NCI-H345 treated with DMSO at 0.1 percent for 48 hours (cell line): ENCODE results near the gene ZSWIM2.
A peak's percentile ranks its signal among the peaks of the same experiment; 100 is the strongest.
"Not testable (repeated sequence)": the region's sequence is repeated elsewhere in the genome, so short reads cannot be mapped to it uniquely, and the experiment has no call there.

Source experiments
- DNase-seq: peaks from one replicate; lab custom pipeline; 2025; ENCODE audit not compliant: unreplicated experiment; lab: John Stamatoyannopoulos, UW

The ZSWIM2 gene, protein sequence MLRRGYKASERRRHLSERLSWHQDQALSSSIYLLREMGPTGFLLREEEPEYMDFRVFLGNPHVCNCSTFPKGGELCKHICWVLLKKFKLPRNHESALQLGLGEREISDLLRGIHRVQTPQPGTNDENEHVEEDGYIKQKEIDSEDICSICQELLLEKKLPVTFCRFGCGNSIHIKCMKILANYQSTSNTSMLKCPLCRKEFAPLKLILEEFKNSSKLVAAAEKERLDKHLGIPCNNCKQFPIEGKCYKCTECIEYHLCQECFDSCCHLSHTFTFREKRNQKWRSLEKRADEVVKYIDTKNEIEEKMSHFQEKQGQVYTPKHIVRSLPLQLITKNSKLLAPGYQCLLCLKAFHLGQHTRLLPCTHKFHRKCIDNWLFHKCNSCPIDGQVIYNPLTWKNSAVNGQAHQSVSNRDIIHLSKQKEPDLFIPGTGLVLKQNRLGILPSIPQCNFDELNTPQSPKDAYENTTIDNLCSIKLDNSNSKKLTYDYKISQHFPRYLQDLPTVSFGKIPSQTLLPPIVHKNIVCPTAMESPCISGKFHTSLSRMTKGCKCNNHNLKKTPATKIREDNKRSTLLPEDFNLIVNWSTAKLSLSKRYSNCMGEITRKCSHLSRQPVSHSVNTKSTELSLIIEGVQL

DNA sequence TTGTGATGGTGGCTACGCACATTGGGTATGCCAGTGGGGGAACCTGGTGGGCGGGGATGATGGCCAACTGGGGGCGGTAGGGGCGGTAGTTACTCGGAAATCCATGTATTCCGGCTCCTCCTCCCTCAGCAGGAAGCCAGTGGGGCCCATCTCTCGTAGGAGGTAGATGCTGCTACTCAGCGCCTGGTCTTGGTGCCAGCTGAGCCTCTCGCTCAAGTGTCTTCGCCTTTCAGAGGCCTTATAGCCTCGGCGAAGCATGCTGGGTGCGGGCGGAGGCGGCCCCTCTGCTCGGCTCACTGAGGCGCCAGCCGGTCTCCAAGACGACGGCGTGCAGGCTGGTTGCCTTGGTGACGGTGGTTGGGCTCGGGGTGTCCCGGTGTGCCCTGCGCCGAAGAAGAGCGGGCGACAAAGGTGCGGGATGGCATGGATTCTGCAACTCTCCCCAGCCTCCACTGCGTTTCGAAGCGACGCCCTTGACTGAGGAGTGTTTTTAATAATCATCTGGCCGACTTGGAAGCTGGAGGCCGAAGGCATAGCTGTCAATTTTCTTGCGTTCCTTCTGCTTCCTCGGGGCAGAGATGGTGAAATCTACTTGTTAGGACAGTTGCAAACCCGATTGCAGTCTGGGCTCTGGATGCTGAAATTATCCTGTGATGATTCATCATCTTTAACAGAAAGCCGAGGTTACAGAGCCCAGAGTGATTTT lies at the start of gene ZSWIM2:
TSS of gene ZSWIM2 (minus strand) at position 298 of the 706 bp plus-strand sequence. CDS start at position 258, 40 bp downstream.
- DNase-seq = peak; percentile 91

DNA sequence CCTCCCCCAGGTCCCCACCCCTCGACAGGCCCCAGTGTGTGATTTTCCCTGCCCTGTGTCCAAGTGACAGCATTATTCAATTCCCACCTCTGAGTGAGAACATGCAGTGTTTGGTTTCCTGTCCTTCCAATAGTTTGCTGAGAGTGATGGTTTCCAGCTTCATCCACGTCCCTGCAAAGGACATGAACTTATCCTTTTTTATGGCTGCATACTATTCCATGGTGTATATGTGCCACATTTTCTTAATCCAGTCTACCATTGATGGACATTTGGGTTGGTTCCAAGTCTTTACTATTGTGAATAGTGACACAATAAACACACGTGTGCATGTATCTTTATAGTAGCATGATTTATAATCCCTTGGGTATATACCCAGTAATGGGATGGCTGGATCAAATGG lies 47.2 kb upstream of the ZSWIM2 start:
- DNase-seq = not testable (repeated sequence)

DNA sequence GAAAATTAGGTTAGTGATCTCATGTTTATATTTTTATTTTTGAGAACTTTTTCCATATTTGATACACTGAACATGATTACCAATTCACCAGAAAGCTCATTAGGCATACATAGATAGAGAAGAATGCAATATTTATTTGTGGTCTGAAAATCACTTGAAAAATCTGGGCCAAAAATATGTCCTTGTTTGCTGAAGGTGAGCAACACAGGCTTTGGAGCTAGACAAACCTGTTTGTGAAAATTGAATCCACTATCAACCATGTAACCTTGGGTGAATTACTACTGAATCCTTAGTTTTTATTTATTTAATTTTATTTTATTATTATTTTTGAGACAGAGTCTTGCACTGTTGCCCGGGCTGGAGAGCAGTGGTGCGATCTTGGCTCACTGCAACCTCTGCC lies 46.5 kb upstream of the ZSWIM2 start:
- DNase-seq = no peak

DNA sequence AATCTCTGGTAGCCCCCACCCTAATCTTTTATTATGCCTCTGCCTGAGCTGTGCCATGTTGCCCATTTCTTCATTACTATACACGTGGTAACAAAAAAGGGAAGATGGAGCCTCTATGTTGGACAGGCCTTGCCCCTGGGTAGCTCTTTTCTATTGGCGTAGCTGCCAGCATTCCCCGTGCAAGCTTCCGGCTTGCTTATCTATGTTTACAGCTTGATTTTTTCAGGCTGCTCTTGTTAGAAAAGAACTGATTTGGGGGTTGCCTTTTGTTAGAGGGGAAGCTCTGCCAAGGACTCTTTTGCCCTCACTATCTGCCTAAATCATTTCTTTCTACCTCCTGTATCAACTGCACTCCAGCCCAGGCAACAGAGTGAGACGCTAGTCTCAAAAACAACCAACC lies 45.5 kb upstream of the ZSWIM2 start:
- no peak for DNase-seq

DNA sequence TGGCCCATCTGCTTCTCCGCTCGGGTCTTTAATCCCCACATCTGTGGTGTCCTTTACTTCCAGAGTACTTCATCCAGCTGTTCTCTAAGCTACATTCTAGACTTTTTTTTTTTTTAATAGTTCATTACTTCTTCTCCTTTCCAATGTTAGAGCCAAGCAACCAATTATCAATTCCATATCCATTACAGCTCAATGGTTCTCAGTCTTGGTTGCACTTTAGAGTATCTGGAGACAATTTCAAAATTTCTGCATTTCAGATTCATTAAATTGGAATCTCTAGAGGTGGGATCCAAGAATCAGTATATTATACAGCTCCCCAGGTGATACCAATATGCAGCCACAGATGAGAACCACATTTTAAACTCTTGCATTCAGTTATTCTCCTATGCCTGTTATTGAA lies 43.9 kb upstream of the ZSWIM2 start:
- DNase-seq = no peak

DNA sequence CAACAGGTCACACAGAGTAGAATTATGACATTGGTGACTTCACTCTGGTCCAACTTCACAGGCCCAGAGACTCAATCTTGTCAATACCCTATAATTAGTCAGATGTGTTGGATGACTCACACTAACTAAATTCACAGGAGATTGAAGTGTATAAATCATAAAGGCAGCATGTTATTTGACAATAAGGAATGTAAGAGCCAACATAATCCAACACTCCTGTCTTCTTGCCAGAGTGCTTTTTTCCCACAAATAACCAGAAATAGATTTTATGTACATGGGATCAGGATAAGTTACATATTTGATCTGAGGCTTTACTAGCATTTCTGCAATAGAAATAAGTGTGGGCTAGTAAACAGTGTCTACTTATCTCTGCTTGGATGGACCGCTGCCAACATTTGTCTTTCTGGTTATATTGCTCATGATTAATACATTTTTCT lies 42.2 kb upstream of the ZSWIM2 start:
- no peak for DNase-seq

DNA sequence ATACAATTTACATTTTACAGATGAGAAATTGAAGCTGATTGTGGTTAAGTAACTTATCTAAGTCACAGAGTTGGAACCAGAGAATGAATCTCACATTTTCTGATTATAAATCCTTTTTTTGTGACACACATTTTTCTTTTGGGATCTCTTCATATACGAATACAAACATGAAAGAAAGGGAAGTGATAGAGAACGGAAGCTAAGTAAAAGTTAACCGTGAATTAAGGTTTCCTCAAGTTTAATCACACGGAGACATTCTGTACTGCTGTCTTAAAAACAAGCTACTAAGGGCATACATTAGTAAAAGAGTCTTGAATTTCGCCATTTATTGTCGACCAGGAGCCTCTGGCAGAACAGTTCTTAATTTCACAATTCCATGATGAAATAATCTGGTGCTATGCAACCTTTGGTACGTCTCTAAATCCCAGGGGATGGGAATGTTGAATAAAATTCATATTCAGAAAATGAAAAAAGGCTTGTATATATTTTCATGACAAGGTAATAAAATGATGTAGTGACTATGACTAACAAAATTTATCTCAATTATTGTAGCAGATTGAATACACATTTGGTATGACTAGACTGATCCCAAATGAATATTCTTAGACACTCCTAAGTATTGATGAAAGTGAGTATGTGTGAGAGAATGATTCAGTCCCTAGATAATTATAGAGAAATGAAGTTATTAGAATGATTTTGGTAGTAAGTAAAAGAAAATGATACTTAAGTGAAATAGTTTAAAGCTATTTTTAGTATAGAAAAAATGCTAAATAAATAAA lies 40.3 kb upstream of the ZSWIM2 start:
- DNase-seq = no peak

DNA sequence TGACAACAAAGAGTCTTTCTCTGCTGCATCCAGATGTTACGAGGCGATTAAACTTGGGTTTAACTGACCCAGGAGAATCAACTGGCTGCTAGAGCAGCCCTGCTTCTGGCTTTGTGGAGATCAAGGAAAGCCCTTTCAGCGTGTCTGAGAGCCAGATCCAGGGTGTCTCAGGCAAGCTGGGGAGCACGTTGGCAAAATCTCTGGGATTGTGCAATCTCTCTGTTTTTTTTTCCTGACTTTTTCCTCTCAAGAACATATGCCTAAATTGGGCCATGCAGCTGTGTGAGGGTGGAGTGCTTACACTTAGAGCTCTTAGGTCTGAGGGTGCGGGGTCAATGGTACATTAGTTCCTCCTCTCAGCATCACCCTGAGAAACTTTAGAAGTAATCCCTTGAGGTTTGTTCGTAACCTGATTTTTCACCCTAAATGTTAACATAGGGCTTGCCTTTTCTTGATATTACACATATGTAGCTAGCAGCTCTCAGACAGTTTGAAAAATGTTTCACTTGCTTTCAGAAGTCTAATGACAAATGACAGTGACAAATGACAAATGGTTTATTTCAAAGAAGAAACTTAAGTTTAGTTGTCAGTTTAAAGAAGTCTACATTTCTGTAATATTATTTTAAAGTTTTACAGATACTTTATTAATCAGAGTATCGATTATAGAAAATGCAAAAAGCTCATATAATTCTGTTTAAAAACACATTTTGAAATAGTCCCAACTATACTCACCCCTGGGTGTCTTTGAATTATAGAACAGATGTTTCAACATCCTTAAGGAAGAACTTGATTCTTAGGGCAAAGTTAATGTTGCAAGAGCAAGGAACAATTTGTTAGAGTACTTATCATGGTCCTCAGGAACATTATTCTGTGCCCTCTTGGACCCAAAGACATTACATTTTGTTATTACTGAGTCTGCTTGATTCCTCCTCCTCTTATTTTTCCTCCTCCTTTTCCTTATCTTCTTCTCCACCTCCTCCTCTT lies 38.4 kb upstream of the ZSWIM2 start:
- no peak for DNase-seq

DNA sequence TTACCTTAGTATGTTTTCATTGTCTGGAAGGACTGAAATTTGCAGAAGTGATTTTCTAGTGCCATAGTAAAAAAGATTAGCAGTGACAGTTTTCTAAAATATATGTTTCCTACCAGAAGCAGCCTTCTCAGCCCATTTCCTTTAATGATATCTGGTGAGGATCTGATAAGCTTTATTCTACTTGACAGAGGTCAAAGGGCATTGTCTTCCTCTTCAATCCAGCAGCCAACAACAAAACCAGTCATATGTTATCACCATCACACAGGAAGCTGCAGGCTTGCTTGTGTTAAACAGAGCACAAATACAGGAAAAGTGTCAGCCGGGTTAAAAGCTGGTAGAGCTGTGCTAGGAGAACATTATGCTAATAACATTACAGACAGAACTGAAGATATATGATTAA lies 35.6 kb upstream of the ZSWIM2 start:
- DNase-seq = no peak

DNA sequence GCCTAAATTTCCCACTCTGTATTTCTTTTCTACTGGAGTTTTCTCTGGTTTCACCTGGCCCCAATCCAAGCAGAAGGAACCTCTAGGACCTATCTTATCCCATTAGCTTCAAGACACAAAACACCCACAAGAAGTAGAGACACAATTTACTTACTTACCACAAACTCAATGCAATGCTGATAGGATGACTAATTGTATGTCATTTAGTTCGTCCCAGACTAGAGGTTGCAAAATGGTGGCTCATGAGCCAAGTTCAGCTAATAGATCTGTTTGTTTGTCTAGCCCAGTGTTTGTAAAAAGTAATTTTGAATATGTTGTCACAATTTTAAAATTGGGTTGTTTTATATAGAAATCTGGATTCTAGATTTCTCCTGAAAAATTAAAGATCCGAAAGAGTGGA lies 34.7 kb upstream of the ZSWIM2 start:
- DNase-seq = no peak

DNA sequence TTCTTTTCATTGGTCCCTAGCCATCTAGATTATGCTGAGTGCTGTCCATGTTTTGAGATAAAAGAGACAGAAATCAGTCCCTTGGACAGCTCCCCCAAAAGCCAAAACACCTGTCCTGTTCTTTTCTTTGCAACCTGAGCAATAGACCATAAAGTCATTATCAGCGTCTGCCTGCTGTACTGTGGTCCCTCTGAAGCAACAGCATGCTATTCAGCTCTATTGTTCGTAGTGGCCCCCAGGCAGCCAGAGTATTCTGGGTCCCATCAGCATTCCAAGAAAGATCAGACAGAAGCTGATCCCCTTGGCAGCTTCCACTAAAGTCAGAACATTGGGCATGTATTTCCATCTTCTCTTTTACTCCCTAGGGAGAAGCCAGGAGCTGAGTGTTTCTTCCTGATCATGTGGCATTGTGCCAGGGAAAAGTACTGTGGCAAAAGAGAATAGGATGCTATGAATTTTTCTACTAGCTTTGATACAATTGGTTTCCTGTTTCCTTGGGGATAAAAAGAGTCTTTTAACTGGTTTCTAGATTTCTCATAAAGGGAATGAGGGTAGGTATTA lies 33.6 kb upstream of the ZSWIM2 start:
- peak; percentile 10 for DNase-seq

DNA sequence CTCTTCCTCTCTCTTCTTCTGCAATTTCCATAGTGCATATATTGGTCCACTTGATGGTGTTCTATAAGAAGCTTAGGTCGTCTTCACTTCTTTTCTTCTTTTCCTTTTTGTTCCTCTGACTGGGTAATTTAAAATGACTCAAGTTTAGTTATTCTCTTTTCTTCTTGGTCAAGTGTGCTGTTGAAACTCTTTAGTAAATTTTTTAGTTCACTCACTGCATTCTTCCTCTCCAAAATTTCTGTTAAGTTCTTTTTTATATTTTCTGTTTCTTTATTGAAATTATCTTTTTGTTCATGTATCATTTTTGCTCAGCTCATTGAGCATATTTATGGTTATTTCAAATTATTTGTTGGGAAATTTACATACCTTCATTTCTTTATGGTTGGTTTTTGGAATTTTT lies 32.7 kb upstream of the ZSWIM2 start:
- no peak for DNase-seq

DNA sequence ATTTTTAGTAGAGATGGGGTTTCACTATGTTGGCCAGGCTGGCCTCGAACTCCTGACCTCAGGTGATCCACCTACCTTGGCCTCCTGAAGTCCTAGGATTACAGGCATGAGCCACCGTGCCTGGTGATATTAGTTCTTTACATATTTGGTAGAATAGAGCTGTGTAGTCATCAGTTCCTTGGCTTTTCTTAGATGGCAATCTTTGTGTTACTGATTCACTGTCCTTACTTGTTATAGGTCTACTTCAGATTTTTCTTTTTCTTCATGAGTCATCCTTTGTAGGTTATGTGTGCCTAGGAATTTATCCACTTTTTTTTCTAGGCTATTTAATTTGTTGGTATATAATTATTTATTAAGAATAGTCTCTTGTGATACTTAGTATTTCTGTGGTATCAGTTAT lies 30.3 kb upstream of the ZSWIM2 start:
- no peak for DNase-seq

DNA sequence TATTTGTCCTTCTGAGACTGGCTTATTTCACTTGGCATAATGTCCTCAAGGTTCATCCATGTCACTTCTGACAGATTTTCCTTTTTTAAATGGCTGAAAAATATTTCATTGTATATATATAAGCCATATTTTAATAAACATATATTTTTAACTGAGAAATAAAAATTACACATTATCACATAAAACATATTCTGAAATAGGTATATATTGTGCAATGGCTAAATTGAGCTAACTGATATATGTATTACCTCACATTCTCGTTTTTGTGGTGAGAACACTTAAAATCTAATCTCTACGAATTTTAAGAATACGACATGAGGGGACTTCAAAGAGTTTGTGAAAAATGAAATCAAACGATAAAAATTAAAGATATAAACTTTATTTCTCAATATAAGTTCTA lies 25.7 kb upstream of the ZSWIM2 start:
- DNase-seq = no peak

DNA sequence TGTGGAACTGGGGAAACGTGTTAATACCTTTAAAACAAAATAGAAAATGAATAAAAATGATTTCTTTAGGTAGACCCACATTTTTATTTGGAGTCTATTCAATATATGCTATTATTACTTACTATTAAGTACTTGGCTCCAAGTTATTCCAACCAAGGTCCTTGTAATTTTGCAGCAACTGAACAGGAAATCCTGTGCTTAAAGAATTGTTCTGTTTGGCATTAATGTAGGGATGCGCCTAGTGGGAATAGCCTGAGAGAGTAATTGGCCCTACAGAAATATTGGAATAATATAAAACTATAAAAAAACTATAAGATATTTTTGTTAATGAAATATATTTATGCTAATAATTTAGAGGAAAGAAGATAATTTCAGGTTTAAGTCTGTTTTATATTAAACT lies 22.9 kb upstream of the ZSWIM2 start:
- DNase-seq = no peak

DNA sequence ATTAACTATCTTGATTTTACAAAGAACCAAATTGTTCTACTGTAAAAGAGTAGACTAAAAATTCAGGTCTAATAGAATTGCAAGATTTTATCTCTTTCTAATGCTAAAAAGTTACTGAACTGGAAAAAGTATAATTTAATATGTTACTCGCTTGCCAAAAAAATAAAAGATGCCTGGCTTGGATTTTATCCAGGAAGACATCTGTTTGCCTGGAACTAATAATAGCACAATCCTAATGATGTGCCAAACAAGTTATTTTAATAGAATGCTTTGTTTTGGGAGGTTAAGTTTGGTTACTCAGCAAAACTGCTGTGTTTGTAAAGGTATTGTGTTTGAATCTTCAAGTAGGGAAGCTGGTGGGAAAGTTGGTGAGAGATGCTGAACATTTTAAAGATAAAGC lies 19.4 kb upstream of the ZSWIM2 start:
- no peak for DNase-seq

DNA sequence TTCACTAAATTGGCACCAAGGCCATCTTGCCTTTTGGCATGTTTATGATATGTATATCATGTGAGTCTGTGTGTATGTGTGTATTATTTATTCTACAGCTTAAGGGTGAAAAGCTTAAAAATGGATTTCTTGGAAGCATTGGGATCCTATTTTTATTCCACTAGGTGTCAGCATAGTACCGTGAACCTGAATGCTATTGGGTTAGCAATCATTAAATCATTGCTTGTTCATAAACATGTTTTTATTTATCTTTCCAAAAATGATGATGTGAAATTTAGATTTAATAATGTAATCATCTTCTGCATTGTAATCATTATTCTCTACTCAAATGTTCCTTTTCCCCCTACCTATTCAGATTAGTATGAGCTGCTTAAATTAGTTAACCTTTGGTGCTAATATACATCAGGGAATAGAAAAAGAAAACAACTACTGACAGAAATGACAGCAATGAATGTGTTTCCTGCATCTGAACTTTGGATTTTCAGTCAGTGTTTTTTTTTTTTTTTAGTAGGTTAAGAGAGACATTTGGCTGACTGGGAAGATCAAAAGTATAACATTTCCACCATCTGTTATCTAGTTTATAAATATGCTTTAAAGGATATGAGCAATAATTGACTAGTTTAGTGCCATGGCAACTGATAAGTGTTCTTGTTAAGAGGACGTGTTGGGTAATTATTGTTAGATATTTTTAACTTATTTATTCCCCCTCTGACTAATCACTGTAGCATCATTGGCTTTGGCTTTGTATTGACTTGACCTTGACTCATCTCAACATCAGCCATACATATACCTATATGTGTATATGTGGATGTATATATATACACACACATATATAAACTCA lies 14.1 kb upstream of the ZSWIM2 start:
- peak; percentile 30 for DNase-seq

DNA sequence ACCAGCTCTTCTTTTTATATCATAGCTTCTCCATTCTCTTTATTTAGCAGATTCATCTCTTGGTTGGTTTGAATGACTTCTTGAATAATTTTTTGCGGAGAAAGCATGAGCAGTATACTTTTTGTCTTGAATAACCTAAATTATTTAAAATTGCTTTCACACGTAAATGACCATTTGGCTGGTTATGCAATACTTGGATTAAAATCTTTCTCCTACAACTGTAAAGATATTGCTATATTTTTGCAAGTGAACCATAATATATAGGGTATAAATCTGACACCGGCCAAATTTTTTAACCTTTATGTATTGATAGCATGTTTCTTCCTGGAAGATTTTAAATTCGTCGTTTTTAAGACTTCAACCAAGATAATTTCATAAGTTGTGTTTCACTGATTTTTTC lies 6.2 kb upstream of the ZSWIM2 start:
- no peak for DNase-seq

DNA sequence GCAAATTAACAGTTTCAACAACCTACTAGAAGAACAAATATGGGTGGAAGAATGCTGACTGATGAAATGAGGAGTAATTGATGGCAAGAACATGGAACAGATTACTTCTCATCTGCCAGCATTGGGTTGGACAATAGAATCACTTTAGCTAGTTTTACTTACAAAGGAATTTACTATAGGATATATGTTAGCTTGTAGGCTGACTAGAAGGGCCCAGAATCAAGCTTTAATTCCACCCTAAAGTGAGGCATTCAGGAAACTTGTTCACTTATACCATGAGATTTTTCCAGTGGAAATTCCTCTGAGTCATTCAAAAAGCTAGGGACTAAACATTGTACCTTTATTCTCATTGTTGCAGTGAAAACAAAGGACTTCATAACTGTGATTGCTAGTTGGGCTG lies 5.0 kb upstream of the ZSWIM2 start:
- DNase-seq = no peak
